Globus pallidus (tissue), 1 donor: ENCODE data around the gene AKR1C1.
"Not testable (repeated sequence)": the region's sequence is repeated elsewhere in the genome, so short reads cannot be mapped to it uniquely, and the experiment has no call there.

Experiments
- DNase-seq: peaks from one replicate; pipeline ENCODE4 v3.0.0-alpha.2; 2015; ENCODE audit warnings: low spot score

The AKR1C1 gene

GRCh38 chr10:4947635-4948596 lies 15.3 kb upstream of the AKR1C1 start:
- peak; percentile 21 for DNase-seq

GRCh38 chr10:4951512-4952162 lies 11.6 kb upstream of the AKR1C1 start:
- DNase-seq: not testable (repeated sequence)

GRCh38 chr10:4953405-4953804 lies 9.8 kb upstream of the AKR1C1 start:
- DNase-seq: no peak

GRCh38 chr10:4956088-4956487 lies 7.1 kb upstream of the AKR1C1 start:
- not testable (repeated sequence) for DNase-seq

GRCh38 chr10:4956955-4957645 lies 6.1 kb upstream of the AKR1C1 start:
- not testable (repeated sequence) for DNase-seq

- DNase-seq: not testable (repeated sequence)
Observed at GRCh38 chr10:4961558-4961957, 1.7 kb upstream of the AKR1C1 start.

GRCh38 chr10:4962308-4962707 lies 907 bp upstream of the AKR1C1 start:
- DNase-seq: not testable (repeated sequence)

- not testable (repeated sequence) for DNase-seq
Observed at GRCh38 chr10:4963815-4964154, 570 bp downstream of the AKR1C1 start.

DNA sequence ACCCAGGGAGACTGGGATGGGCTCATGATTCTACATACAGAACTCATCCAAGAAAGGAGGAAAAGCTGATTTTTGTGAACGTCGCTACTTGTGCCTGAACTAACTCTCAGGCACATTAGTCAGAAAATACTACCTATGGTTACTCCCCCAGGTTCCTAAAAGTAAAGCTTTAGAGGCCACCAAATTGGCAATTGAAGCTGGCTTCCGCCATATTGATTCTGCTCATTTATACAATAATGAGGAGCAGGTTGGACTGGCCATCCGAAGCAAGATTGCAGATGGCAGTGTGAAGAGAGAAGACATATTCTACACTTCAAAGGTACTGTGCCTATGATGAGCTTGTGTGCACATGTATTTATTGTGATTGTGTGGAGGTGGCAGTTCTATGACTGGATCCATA lies 2.5 kb downstream of the AKR1C1 start:
- DNase-seq: not testable (repeated sequence)

GRCh38 chr10:4967189-4967588 lies 4.0 kb downstream of the AKR1C1 start:
- DNase-seq: not testable (repeated sequence)

GRCh38 chr10:4969289-4969688 lies 6.1 kb downstream of the AKR1C1 start:
- DNase-seq: not testable (repeated sequence)

- DNase-seq: not testable (repeated sequence)
Observed at GRCh38 chr10:4970362-4970761, 7.1 kb downstream of the AKR1C1 start.

- DNase-seq: not testable (repeated sequence)
Observed at GRCh38 chr10:4972369-4973142, 9.3 kb downstream of the AKR1C1 start.

- DNase-seq: not testable (repeated sequence)
Observed at GRCh38 chr10:4973294-4973693, 10.1 kb downstream of the AKR1C1 start.

- DNase-seq: not testable (repeated sequence)
Observed at GRCh38 chr10:4974400-4974799, 11.2 kb downstream of the AKR1C1 start.

GRCh38 chr10:4977025-4977424 lies 13.8 kb downstream of the AKR1C1 start:
- no peak for DNase-seq

DNA sequence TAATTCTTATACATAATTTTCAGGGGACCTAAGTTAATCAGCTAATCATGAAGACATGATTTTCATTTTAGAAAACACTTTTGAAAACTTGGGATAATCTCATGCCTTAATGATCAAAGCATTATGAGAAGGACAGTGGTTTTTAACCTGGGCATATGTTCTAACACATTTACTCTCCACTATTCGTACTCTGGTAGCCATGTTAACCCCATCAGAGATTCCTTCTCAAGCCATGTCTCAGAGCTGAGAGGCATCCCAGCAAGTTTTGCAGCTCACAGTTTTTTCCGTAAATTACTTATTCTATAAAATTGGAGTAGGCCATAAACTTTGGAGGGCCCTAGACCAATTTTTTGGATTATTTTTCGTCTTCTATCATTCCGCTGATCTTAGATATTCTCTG lies 15.7 kb downstream of the AKR1C1 start:
- DNase-seq: no peak

GRCh38 chr10:4980793-4981192 lies 17.6 kb downstream of the AKR1C1 start:
- DNase-seq: no peak

GRCh38 chr10:4981722-4982471 lies 18.7 kb downstream of the AKR1C1 start:
- no peak for DNase-seq

- no peak for DNase-seq
Observed at GRCh38 chr10:4982764-4983226, 19.6 kb downstream of the AKR1C1 start.
